CD4-positive, alpha-beta T cell (primary cell): ENCODE measurements around the gene TVP23B. TPM values are rescaled to one million over a fixed set of nuclear protein-coding genes. Genes with fewer than 3 reads are reported as not detected.
"Not testable (repeated sequence)": the region's sequence is repeated elsewhere in the genome, so short reads cannot be mapped to it uniquely, and the experiment has no call there.

Source experiments
- ATAC-seq: fragments of 200-7000 bp; cut with Tn5 transposase; one replicate; pipeline ENCODE4 v1.10.0; 2022; ENCODE audit warnings: mild to moderate bottlenecking; ENCODE audit not compliant: poor library complexity
- CTCF ChIA-PET: fragments of 350-600 bp; sonication (Branson Sonifier 250); formaldehyde crosslinking; loops from one replicate; lab custom pipeline; 2021; ENCODE audit warnings: antibody characterized with exemption, inconsistent platforms; lab: Charles Lee
- POLR2A ChIA-PET: fragments of 350-600 bp; sonication (Branson Sonifier 250); formaldehyde crosslinking; loops from one replicate; lab custom pipeline; 2021; ENCODE audit warnings: antibody characterized with exemption, inconsistent platforms; lab: Charles Lee
- DNase-seq, 14 experiments: peaks; one replicate each; pipeline ENCODE4 v3.0.0-alpha.2; 2013 to 2020; ENCODE audit warnings: mixed read lengths in 2 of 14
- H3K27ac ChIP-seq, 2 donors: one replicate each; pipeline versions ENCODE4 v1.5.1 to v1.7.0; 2013; ENCODE audit warnings: low read length in 2 of 2, low read depth in 1 of 2, mild to moderate bottlenecking in 1 of 2
- H3K27me3 ChIP-seq, 2 experiments: 1 replicate in 1 of 2; 2 replicates in 1 of 2; pipeline versions ENCODE4 v1.6.1 to v1.7.0; 2013; ENCODE audit warnings: low read length in 2 of 2, control low read depth in 1 of 2, mild to moderate bottlenecking in 1 of 2, moderate library complexity in 1 of 2; ENCODE audit not compliant: insufficient read depth in 2 of 2, control insufficient read depth in 1 of 2
- H3K36me3 ChIP-seq: one replicate; pipeline ENCODE4 v1.6.1; 2013; ENCODE audit warnings: low read length, control low read depth; ENCODE audit not compliant: insufficient read depth
- H3K4me1 ChIP-seq: one replicate; pipeline ENCODE4 v1.6.1; 2013; ENCODE audit warnings: low read length, control low read depth; ENCODE audit not compliant: insufficient read depth
- H3K4me3 ChIP-seq: one replicate; pipeline ENCODE4 v1.5.1; 2013; ENCODE audit warnings: mild to moderate bottlenecking, low read length, moderate library complexity
- H3K9me3 ChIP-seq, 2 experiments: 1 replicate in 1 of 2; 2 replicates in 1 of 2; pipeline versions ENCODE4 v1.6.1 to v1.7.0; 2013; ENCODE audit warnings: low read length in 2 of 2, mild to moderate bottlenecking in 2 of 2, control low read depth in 1 of 2, moderate library complexity in 1 of 2; ENCODE audit not compliant: control insufficient read depth in 1 of 2, insufficient read depth in 1 of 2
- H3K27ac Mint-ChIP-seq: one replicate; pipeline ENCODE4 v1.8.0; 2020; ENCODE audit warnings: mixed read lengths
- H3K27me3 Mint-ChIP-seq: one replicate; pipeline ENCODE4 v1.8.0; 2021; ENCODE audit warnings: mixed read lengths
- H3K36me3 Mint-ChIP-seq: one replicate; pipeline ENCODE4 v1.8.0; 2021; ENCODE audit warnings: low read depth, mixed read lengths
- H3K4me1 Mint-ChIP-seq: one replicate; pipeline ENCODE4 v1.8.0; 2021; ENCODE audit warnings: low read depth, mixed read lengths
- H3K4me3 Mint-ChIP-seq: one replicate; pipeline ENCODE4 v1.8.0; 2020; ENCODE audit warnings: mild to moderate bottlenecking, mixed read lengths
- H3K9me3 Mint-ChIP-seq: one replicate; pipeline ENCODE4 v1.8.0; 2020; ENCODE audit warnings: mixed read lengths
- intact Hi-C, 2 experiments: fragments of 100-400 bp; cut with DNase I in 1 of 2; cut with micrococcal nuclease in 1 of 2; formaldehyde crosslinking; loops; one replicate each; pipeline versions ENCODE4 v1.15.1 to v1.9.0; 2023 to 2025; cut with DNase I, micrococcal nuclease
- total RNA-seq, 174 experiments: library from RNA in 2 of 174; stranded (reverse) in 2 of 174; gene quantifications; one replicate each; pipeline ENCODE4 v1.2.3 and lab custom pipeline; 2021 to 2026

Gene TVP23B
- total RNA-seq, 2 experiments from 2014 or later, result 13.9 to 18.9 TPM

- Mint-ChIP-seq H3K4me1 (peaks cover 31% of the 10 kb centered on the region), H3K36me3 (peaks cover 14% of the 10 kb centered on the region)
- H3K4me3 Mint-ChIP-seq, H3K27ac Mint-ChIP-seq, DNase-seq, POLR2A ChIA-PET, CTCF ChIA-PET, H3K36me3 ChIP-seq, H3K27me3 ChIP-seq, H3K4me1 ChIP-seq, H3K9me3 ChIP-seq, H3K27ac ChIP-seq, H3K27me3 Mint-ChIP-seq, H3K9me3 Mint-ChIP-seq, ATAC-seq, H3K4me3 ChIP-seq, intact Hi-C loops: not testable (repeated sequence)
Observed at GRCh38 chr17:18786890-18787289, 5.9 kb downstream of the TVP23B start.

- DNase-seq, result peak in 1 of 14 experiments; percentile 28
- intact Hi-C loops, H3K4me1 ChIP-seq: not testable (repeated sequence)
Observed at GRCh38 chr17:18791402-18791801, 10.4 kb downstream of the TVP23B start.

GRCh38 chr17:18794841-18795240, 13.9 kb downstream of the TVP23B start:
- CTCF ChIA-PET, H3K27ac Mint-ChIP-seq, intact Hi-C loops, H3K36me3 ChIP-seq, H3K27ac ChIP-seq, H3K9me3 Mint-ChIP-seq, H3K4me3 Mint-ChIP-seq, DNase-seq, POLR2A ChIA-PET, ATAC-seq, H3K4me1 Mint-ChIP-seq, H3K27me3 ChIP-seq, H3K4me1 ChIP-seq, H3K27me3 Mint-ChIP-seq, H3K9me3 ChIP-seq, H3K4me3 ChIP-seq: not testable (repeated sequence)
- peaks cover 44% of the 10 kb centered on the region for H3K36me3 Mint-ChIP-seq

More at GRCh38 chr17:18791402-18791801, 10.4 kb downstream of the TVP23B start:
- H3K4me3 ChIP-seq, H3K27me3 Mint-ChIP-seq, H3K36me3 ChIP-seq, H3K27me3 ChIP-seq, H3K9me3 ChIP-seq, H3K4me3 Mint-ChIP-seq, H3K27ac Mint-ChIP-seq, H3K27ac ChIP-seq, H3K9me3 Mint-ChIP-seq, CTCF ChIA-PET, POLR2A ChIA-PET: not testable (repeated sequence)
- Mint-ChIP-seq H3K4me1 (peaks cover 22% of the 10 kb centered on the region), H3K36me3 (peaks cover 34% of the 10 kb centered on the region)
- ATAC-seq, result peak; percentile 78

- H3K4me3 ChIP-seq, DNase-seq, H3K27me3 ChIP-seq, H3K27me3 Mint-ChIP-seq, CTCF ChIA-PET, H3K4me1 ChIP-seq, H3K27ac Mint-ChIP-seq, intact Hi-C loops, H3K9me3 Mint-ChIP-seq, ATAC-seq, POLR2A ChIA-PET, H3K4me1 Mint-ChIP-seq, H3K9me3 ChIP-seq, H3K27ac ChIP-seq, H3K4me3 Mint-ChIP-seq: not testable (repeated sequence)
- peaks cover 53% of the 10 kb centered on the region for H3K36me3 Mint-ChIP-seq
- H3K36me3 ChIP-seq, result peaks cover 13% of the 10 kb centered on the region
Observed at GRCh38 chr17:18796887-18797286, 15.9 kb downstream of the TVP23B start.

- H3K9me3 Mint-ChIP-seq, H3K4me1 Mint-ChIP-seq, CTCF ChIA-PET, ATAC-seq, H3K4me3 Mint-ChIP-seq, POLR2A ChIA-PET, H3K9me3 ChIP-seq, H3K27ac Mint-ChIP-seq, H3K4me3 ChIP-seq, H3K4me1 ChIP-seq, H3K27me3 ChIP-seq, H3K27me3 Mint-ChIP-seq, intact Hi-C loops, DNase-seq, H3K27ac ChIP-seq: not testable (repeated sequence)
- peaks cover 37% of the 10 kb centered on the region for H3K36me3 Mint-ChIP-seq
- peaks cover 20% of the 10 kb centered on the region for H3K36me3 ChIP-seq
Observed at GRCh38 chr17:18803458-18804245, 22.7 kb downstream of the TVP23B start.

- POLR2A ChIA-PET, H3K4me3 ChIP-seq, H3K27ac ChIP-seq, H3K4me1 Mint-ChIP-seq, H3K4me3 Mint-ChIP-seq, H3K36me3 ChIP-seq, H3K9me3 ChIP-seq, H3K27me3 ChIP-seq, H3K9me3 Mint-ChIP-seq, DNase-seq, H3K4me1 ChIP-seq, ATAC-seq, H3K27ac Mint-ChIP-seq, H3K27me3 Mint-ChIP-seq, H3K36me3 Mint-ChIP-seq: not testable (repeated sequence)
- intact Hi-C loops, result loop anchor here in 1 of 2 experiments (10.0 kb wide), 1 partner anchor 139 kb away; the partner anchor contains the start of gene SLC5A10
- CTCF ChIA-PET, result interaction anchor here (1.2 kb wide), 1 partner anchor 145 kb away, joined by 3 read pairs; no protein-coding TSS in a partner anchor
Observed at GRCh38 chr17:18815924-18816323, 34.9 kb downstream of the TVP23B start.
